MG63 (cell line): ENCODE measurements around the gene TOX2. TPM values are rescaled to one million over a fixed set of nuclear protein-coding genes. Genes with fewer than 3 reads are reported as not detected.

Experiments used
- DNase-seq: peaks from one replicate; pipeline ENCODE4 v3.0.0-alpha.2; 2020
- H3K27me3 ChIP-seq: fragments of 250-450 bp; sonication (Bioruptor Pico); 2 replicates; pipeline ENCODE4 v1.5.1; 2020; ENCODE audit warnings: mild to moderate bottlenecking, moderate library complexity
- H3K36me3 ChIP-seq: fragments of 250-450 bp; sonication (Bioruptor Pico); 2 replicates; pipeline ENCODE4 v1.5.1; 2020; ENCODE audit warnings: mild to moderate bottlenecking, moderate library complexity
- H3K4me3 ChIP-seq: fragments of 250-450 bp; sonication (Bioruptor Pico); 2 replicates; pipeline ENCODE4 v1.5.1; 2020; ENCODE audit warnings: mild to moderate bottlenecking, moderate library complexity
- H3K9me3 ChIP-seq: fragments of 250-450 bp; sonication (Bioruptor Pico); 2 replicates; pipeline ENCODE4 v1.5.1; 2020; ENCODE audit warnings: mild to moderate bottlenecking, moderate library complexity
- total RNA-seq: library from RNA; depleted of rRNA; stranded (reverse); fragments of >200 nt; shearing (Covaris generic); gene quantifications from 2 replicates; pipeline ENCODE4 v1.2.3, GENCODE V29; 2014; ENCODE audit warnings: low replicate concordance

TOX2 gene
- total RNA-seq, 1 experiment from 2014 or later, result 0.89 TPM

GRCh38 chr20:43975096-43975768, 60.6 kb downstream of the TOX2 start:
- Histone ChIP-seq H3K36me3 (no peaks in the 10 kb centered on the region), H3K27me3 (no peaks in the 10 kb centered on the region), H3K9me3 (no peaks in the 10 kb centered on the region), H3K4me3 (no peak overlapping the region)
- DNase-seq, result peak; percentile 81

- DNase-seq, result no peak
- no peaks in the 10 kb centered on the region for H3K9me3 ChIP-seq
- no peaks in the 10 kb centered on the region for H3K36me3 ChIP-seq
These were observed 61.9 kb downstream of the TOX2 start for GRCh38 chr20:43976547-43976946.

DNA sequence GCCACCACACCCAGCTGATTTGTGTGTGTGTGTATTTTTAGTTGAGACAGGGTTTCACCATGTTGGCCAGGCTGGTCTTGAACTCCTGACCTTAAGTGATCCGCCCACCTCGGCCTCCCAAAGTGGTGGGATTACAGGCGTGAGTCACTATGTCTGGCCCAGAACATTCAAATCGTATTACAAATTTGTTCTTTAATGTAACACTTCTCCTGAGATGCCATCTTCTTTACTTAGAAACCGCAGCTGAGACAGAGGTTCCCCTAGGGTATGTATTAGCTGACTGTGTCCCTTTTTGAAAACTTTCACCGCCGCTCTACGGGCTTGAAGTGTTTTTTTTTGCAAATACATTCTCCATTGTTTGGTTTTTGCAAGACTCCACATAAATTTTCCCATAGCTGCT, 62.6 kb downstream of the TOX2 start:
- Histone ChIP-seq H3K36me3 (no peaks in the 10 kb centered on the region), H3K9me3 (no peaks in the 10 kb centered on the region), H3K27me3 (no peaks in the 10 kb centered on the region), H3K4me3 (no peak overlapping the region)
- peak; percentile 54 for DNase-seq

More at GRCh38 chr20:43976547-43976946, 61.9 kb downstream of the TOX2 start:
- Histone ChIP-seq H3K4me3 (no peak overlapping the region), H3K27me3 (no peaks in the 10 kb centered on the region)

- Histone ChIP-seq H3K4me3 (no peak overlapping the region), H3K9me3 (no peaks in the 10 kb centered on the region), H3K27me3 (no peaks in the 10 kb centered on the region), H3K36me3 (no peaks in the 10 kb centered on the region)
- DNase-seq, result no peak
These were observed 63.3 kb downstream of the TOX2 start for GRCh38 chr20:43977962-43978361.

- no peaks in the 10 kb centered on the region for H3K9me3 ChIP-seq
- no peaks in the 10 kb centered on the region for H3K27me3 ChIP-seq
- no peak overlapping the region for H3K4me3 ChIP-seq
- DNase-seq, result no peak
- no peaks in the 10 kb centered on the region for H3K36me3 ChIP-seq
These were observed 65.0 kb downstream of the TOX2 start for GRCh38 chr20:43979576-43980105.

GRCh38 chr20:43981540-43981939, 66.9 kb downstream of the TOX2 start:
- Histone ChIP-seq H3K36me3 (no peaks in the 10 kb centered on the region), H3K27me3 (no peaks in the 10 kb centered on the region), H3K4me3 (no peak overlapping the region), H3K9me3 (no peaks in the 10 kb centered on the region)
- no peak for DNase-seq

DNA sequence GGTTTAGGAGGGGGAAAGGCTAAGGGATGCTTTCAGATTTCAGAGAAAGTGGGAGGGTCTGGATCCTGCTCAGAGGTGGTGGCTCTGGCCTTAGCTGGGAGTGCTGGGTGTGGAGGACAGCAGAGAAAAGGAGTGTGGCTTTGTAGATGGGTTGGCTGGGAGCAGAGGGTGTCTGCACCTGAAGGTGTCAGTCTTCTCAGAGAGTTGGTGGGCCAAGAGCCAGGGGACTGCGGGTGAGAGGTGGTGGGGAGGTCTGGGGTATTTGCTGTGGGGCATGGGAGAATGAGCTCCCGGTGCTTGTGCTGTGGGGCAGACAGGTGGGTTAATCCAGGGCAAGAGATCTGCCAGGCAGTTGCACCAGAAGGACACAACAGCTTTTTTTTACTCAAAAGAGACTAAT, 67.4 kb downstream of the TOX2 start:
- no peak overlapping the region for H3K4me3 ChIP-seq
- H3K36me3 ChIP-seq, result no peaks in the 10 kb centered on the region
- DNase-seq, result no peak
- no peaks in the 10 kb centered on the region for H3K9me3 ChIP-seq
- H3K27me3 ChIP-seq, result no peaks in the 10 kb centered on the region

- Histone ChIP-seq H3K36me3 (no peaks in the 10 kb centered on the region), H3K9me3 (no peaks in the 10 kb centered on the region), H3K4me3 (no peak overlapping the region), H3K27me3 (no peaks in the 10 kb centered on the region)
- DNase-seq, result no peak
These were observed 68.2 kb downstream of the TOX2 start for GRCh38 chr20:43982886-43983285.

GRCh38 chr20:43983359-43983758, 68.7 kb downstream of the TOX2 start:
- Histone ChIP-seq H3K36me3 (no peaks in the 10 kb centered on the region), H3K27me3 (no peaks in the 10 kb centered on the region), H3K9me3 (no peaks in the 10 kb centered on the region), H3K4me3 (no peak overlapping the region)
- no peak for DNase-seq

- H3K4me3 ChIP-seq, result no peak overlapping the region
- no peak for DNase-seq
- H3K27me3 ChIP-seq, result no peaks in the 10 kb centered on the region
- no peaks in the 10 kb centered on the region for H3K36me3 ChIP-seq
- H3K9me3 ChIP-seq, result no peaks in the 10 kb centered on the region
These were observed 69.3 kb downstream of the TOX2 start for GRCh38 chr20:43983904-43984361.

DNA sequence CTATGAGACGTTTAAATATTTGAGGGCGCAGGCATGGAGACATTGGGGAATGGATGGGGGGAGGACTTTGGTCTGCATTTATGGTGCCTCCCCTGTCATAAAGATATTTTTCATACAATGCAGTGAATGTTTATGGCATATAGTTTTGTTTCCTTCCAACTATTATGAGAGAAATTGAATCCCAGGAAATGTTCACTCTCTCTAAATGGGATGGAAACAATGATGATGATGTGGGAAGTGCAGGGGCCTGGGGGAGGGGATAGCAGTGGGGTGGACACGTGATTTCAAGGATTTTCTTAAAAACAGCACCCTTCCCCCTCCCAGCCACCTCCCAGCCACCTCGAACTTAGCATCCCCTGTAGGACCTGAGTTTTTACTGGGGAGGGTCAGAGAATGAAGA, 69.9 kb downstream of the TOX2 start:
- no peak for DNase-seq
- no peaks in the 10 kb centered on the region for H3K9me3 ChIP-seq
- no peaks in the 10 kb centered on the region for H3K27me3 ChIP-seq
- H3K36me3 ChIP-seq, result no peaks in the 10 kb centered on the region
- no peak overlapping the region for H3K4me3 ChIP-seq

GRCh38 chr20:43985121-43985520, 70.5 kb downstream of the TOX2 start:
- H3K36me3 ChIP-seq, result no peaks in the 10 kb centered on the region
- no peak overlapping the region for H3K4me3 ChIP-seq
- H3K27me3 ChIP-seq, result no peaks in the 10 kb centered on the region
- DNase-seq, result no peak
- peaks cover 4% of the 10 kb centered on the region; the same call in 1 of the 2 replicates for H3K9me3 ChIP-seq

GRCh38 chr20:43985608-43986316, 71.1 kb downstream of the TOX2 start:
- DNase-seq, result no peak
- H3K36me3 ChIP-seq, result no peaks in the 10 kb centered on the region
- H3K4me3 ChIP-seq, result no peak overlapping the region
- H3K9me3 ChIP-seq, result peaks cover 4% of the 10 kb centered on the region; the same call in 1 of the 2 replicates
- no peaks in the 10 kb centered on the region for H3K27me3 ChIP-seq

- peaks cover 4% of the 10 kb centered on the region; the same call in 1 of the 2 replicates for H3K9me3 ChIP-seq
These were observed 72.4 kb downstream of the TOX2 start for GRCh38 chr20:43987018-43987417.

DNA sequence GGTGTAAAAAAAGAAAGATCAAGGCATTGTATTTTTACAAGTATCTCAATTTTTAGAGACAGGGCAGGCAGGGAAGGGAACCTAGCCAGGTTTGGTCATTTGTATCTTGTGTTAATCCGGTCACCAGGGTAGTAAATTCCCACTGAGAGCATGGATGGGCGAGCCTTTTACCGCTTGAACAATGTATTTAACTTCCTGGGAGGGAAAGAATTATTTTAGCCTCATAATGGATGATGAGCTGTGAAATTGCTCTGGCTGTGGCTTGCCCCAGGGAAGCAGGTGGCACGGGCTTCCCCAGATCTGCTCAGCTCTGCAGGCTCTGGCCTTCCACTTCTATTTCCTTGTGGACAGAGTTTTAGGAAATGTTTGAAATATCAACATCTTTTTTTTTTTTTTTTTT, 72.9 kb downstream of the TOX2 start:
- Histone ChIP-seq H3K4me3 (no peak overlapping the region), H3K27me3 (no peaks in the 10 kb centered on the region), H3K9me3 (peaks cover 4% of the 10 kb centered on the region; the same call in 1 of the 2 replicates), H3K36me3 (no peaks in the 10 kb centered on the region)
- no peak for DNase-seq

More at GRCh38 chr20:43987018-43987417, 72.4 kb downstream of the TOX2 start:
- DNase-seq, result no peak
- H3K4me3 ChIP-seq, result no peak overlapping the region
- no peaks in the 10 kb centered on the region for H3K36me3 ChIP-seq
- no peaks in the 10 kb centered on the region for H3K27me3 ChIP-seq

DNA sequence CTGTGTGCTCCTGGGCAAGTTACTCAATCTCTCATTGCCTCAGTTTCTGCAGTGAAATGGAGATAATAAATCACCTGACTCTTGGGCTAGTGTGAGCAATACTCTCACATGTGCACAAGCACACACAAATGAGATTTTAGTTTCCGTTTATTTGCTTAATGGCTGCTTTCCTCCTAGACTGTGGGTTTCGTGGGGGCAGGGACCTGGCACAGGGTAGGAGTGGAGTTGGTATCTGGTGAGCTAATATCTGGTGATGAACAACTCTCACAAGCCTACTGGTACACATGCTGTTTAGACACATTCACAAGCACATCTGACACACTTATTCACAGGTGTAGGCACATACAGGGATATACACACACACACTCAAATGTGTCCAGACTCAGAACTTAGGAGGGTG, 73.8 kb downstream of the TOX2 start:
- H3K9me3 ChIP-seq, result peaks cover 4% of the 10 kb centered on the region; the same call in 1 of the 2 replicates

DNA sequence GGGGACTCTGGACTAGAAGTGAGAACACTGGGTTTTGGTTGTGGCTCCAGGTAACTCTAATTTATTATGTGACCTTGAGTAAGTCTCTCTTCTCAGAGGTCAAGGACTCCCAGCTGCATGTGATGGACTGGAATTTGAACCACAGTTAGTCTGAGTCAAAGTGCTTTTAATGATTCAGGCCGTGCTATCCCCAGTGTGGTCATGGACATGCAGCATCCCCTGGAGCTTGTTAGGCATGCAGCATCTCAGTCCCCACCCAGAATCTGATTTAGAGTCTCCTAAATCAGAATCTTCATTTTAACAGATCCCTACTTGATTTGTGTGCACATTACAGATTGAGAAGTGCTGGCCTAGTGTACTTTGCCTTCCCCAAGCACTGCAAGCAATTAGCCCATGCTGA, 74.2 kb downstream of the TOX2 start:
- no peak overlapping the region for H3K4me3 ChIP-seq
- DNase-seq, result no peak
- H3K27me3 ChIP-seq, result no peaks in the 10 kb centered on the region
- H3K36me3 ChIP-seq, result no peaks in the 10 kb centered on the region
- peaks cover 4% of the 10 kb centered on the region; the same call in 1 of the 2 replicates for H3K9me3 ChIP-seq

More for the DNA sequence above, 73.8 kb downstream of the TOX2 start:
- DNase-seq, result no peak
- H3K36me3 ChIP-seq, result no peaks in the 10 kb centered on the region
- H3K4me3 ChIP-seq, result no peak overlapping the region
- H3K27me3 ChIP-seq, result no peaks in the 10 kb centered on the region
